Measurements from ENCODE around the gene LTBP4.
"Not testable (repeated sequence)": the region's sequence is repeated elsewhere in the genome, so short reads cannot be mapped to it uniquely, and the experiment has no call there.

LTBP4 gene

GRCh38 chr19:40611900-40612698, 10.9 kb downstream of the LTBP4 start:
- no peak for DNase-seq (ENCODE audit: low spot score)

GRCh38 chr19:40612831-40613689, 11.9 kb downstream of the LTBP4 start:
- no peak for DNase-seq (ENCODE audit: low spot score)

GRCh38 chr19:40613690-40614621, 12.8 kb downstream of the LTBP4 start:
- DNase-seq (ENCODE audit: low spot score), result peak; percentile 79

GRCh38 chr19:40614622-40615411, 13.6 kb downstream of the LTBP4 start:
- DNase-seq (ENCODE audit: low spot score), result peak; percentile 71

- no peak for DNase-seq (ENCODE audit: low spot score)
These were observed 15.0 kb downstream of the LTBP4 start for GRCh38 chr19:40616178-40616577.

- DNase-seq (ENCODE audit: low spot score), result no peak
These were observed 15.8 kb downstream of the LTBP4 start for GRCh38 chr19:40616941-40617340.

GRCh38 chr19:40617961-40618360, 16.8 kb downstream of the LTBP4 start:
- no peak for DNase-seq (ENCODE audit: low spot score)

GRCh38 chr19:40619333-40620160, 18.4 kb downstream of the LTBP4 start:
- no peak for DNase-seq (ENCODE audit: low spot score)

GRCh38 chr19:40620161-40620485, 19.0 kb downstream of the LTBP4 start:
- no peak for DNase-seq (ENCODE audit: low spot score)

GRCh38 chr19:40621283-40621682, 20.1 kb downstream of the LTBP4 start:
- DNase-seq (ENCODE audit: low spot score), result no peak

GRCh38 chr19:40621966-40622772, 21.0 kb downstream of the LTBP4 start:
- DNase-seq (ENCODE audit: low spot score), result no peak

- DNase-seq (ENCODE audit: low spot score), result no peak
These were observed 21.6 kb downstream of the LTBP4 start for GRCh38 chr19:40622773-40623075.

- peak; percentile 91 for DNase-seq (ENCODE audit: low spot score)
These were observed 22.5 kb downstream of the LTBP4 start for GRCh38 chr19:40623403-40624251.

GRCh38 chr19:40624369-40625153, 23.4 kb downstream of the LTBP4 start:
- DNase-seq (ENCODE audit: low spot score), result not testable (repeated sequence)

- DNase-seq (ENCODE audit: low spot score), result no peak
These were observed 24.4 kb downstream of the LTBP4 start for GRCh38 chr19:40625406-40626120.

- DNase-seq (ENCODE audit: low spot score), result no peak
These were observed 25.7 kb downstream of the LTBP4 start for GRCh38 chr19:40626918-40627317.

Data from D341Med (cell line).